Left renal pelvis (tissue), 4 donors: Measurements from ENCODE around the gene TTC21A. TPM values are rescaled to one million over a fixed set of nuclear protein-coding genes. Genes with fewer than 3 reads are reported as not detected.
A peak's percentile ranks its signal among the peaks of the same experiment; 100 is the strongest.
"Not testable (repeated sequence)": the region's sequence is repeated elsewhere in the genome, so short reads cannot be mapped to it uniquely, and the experiment has no call there.

Experiments used
- DNase-seq, 4 donors: peaks; one replicate each; pipeline ENCODE4 v3.0.0-alpha.2; 2013; ENCODE audit warnings: low read depth in 4 of 4, low spot score in 3 of 4
- polyA plus RNA-seq, 4 donors: library from polyadenylated mRNA; unstranded; fragments of 120-200 nt; gene quantifications; one replicate each; pipeline ENCODE4 v1.2.1, GENCODE V29; 2013; ENCODE audit not compliant: insufficient read length in 4 of 4

TTC21A gene, protein sequence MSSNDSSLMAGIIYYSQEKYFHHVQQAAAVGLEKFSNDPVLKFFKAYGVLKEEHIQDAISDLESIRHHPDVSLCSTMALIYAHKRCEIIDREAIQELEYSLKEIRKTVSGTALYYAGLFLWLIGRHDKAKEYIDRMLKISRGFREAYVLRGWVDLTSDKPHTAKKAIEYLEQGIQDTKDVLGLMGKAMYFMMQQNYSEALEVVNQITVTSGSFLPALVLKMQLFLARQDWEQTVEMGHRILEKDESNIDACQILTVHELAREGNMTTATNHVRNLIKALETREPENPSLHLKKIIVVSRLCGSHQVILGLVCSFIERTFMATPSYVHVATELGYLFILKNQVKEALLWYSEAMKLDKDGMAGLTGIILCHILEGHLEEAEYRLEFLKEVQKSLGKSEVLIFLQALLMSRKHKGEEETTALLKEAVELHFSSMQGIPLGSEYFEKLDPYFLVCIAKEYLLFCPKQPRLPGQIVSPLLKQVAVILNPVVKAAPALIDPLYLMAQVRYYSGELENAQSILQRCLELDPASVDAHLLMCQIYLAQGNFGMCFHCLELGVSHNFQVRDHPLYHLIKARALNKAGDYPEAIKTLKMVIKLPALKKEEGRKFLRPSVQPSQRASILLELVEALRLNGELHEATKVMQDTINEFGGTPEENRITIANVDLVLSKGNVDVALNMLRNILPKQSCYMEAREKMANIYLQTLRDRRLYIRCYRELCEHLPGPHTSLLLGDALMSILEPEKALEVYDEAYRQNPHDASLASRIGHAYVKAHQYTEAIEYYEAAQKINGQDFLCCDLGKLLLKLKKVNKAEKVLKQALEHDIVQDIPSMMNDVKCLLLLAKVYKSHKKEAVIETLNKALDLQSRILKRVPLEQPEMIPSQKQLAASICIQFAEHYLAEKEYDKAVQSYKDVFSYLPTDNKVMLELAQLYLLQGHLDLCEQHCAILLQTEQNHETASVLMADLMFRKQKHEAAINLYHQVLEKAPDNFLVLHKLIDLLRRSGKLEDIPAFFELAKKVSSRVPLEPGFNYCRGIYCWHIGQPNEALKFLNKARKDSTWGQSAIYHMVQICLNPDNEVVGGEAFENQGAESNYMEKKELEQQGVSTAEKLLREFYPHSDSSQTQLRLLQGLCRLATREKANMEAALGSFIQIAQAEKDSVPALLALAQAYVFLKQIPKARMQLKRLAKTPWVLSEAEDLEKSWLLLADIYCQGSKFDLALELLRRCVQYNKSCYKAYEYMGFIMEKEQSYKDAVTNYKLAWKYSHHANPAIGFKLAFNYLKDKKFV (N-terminal part only)
- polyA plus RNA-seq = 10 to 100 TPM in 2 of 4 donors, 1 to 10 TPM in 2; 6.2 to 15.9 (median 9.2) TPM

DNA sequence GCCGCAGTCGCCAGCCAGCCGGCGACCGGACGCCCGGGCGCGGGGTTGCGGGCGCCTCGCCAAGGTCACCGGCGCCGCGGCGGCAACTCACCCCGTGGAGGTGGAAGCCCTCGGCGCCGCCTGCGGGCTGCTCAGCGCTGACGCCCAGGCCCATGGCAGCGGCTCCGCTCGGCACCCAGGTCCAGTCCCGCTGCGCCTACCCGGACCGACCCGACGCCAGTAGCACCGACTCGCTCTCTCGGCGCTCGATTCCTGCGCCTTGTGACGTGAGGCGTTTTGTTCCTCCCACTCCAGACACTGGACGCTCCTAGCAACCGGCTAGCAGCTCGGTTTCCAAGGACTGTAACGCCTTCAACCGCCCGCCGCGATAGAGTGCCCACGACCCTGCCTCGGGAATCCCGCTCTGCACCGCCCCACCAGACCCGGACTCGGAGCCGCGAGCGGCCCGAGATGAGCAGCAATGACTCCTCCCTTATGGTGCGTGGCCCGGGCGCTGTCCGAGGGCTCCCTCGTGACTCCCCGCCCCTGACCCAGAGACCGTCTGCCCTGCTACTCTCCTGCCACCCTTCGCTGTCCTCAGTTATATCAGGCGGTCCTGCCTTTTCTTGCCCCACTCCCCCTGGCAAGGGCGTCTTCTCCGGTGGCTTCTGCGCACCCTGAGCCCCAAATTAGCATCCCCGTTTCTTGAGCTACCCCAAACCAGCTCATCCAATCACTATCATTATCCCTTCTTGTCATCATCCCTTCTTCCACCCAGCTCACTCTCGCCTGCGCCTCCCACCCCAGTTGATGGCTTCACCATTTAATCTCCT lies at the start of gene TTC21A, which contains the start of gene GORASP1:
TSS of gene TTC21A (plus strand) at position 293 of the 812 bp plus-strand sequence. CDS start at position 451, 158 bp downstream.
TSS of gene GORASP1 (minus strand) at position 240 of the 812 bp plus-strand sequence. CDS start at position 154, 86 bp downstream.
- DNase-seq = peak; percentile 72 to 89 (median 84)

DNA sequence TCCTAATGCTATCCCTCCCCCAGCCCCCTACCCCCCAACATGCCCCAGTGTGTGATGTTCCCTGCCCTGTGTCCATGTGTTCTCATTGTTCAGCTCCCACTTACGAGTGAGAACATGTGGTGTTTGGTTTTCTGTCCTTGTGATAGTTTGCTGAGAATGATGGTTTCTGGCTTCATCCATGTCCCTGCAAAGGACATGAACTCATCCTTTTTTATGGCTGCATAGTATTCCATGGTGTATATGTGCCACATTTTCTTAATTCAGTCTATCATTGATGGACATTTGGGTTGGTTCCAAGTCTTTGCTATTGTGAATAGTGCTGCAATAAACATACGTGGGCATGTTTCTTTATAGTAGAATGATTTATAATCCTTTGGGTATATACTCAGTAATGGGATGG lies 46.3 kb upstream of the TTC21A start:
- DNase-seq = not testable (repeated sequence)

DNA sequence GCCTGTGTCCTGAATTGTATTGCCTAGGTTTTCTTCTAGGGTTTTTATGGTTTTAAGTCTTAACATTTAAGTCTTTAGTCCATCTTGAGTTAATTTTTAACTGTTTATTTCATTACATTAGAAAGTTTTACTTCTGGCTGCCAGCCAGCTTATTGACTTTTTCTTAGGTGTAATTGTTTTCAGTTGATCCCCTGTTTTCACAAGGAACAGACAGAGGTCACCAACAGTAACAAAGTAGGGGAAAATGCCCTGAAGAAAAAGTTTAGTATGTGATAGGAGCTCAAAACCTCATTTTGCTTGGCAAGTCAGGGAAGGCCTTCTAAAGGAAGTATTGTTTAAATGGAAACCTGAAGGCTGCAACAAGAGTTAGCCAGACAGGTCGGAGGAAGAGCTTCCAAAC lies 45.3 kb upstream of the TTC21A start:
- DNase-seq = no peak

DNA sequence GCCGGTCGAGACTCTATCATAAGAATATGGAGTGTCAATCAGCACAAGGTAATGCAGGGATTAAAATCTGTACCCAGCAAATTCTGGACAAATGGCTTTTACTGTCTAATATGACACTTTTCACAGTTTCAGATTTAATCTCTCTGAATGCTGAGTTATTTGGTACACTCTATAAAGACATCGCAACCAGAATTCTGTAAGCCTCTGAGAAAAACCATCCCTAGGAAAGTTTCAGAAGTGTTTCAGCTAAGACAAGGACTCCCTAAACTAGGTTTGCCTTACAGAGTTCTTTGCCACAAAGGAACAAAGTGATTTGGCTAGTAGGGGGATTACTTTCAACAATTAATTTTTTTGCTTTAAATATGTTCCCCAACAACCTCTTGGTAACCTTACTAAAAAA lies 44.3 kb upstream of the TTC21A start:
- no peak for DNase-seq

DNA sequence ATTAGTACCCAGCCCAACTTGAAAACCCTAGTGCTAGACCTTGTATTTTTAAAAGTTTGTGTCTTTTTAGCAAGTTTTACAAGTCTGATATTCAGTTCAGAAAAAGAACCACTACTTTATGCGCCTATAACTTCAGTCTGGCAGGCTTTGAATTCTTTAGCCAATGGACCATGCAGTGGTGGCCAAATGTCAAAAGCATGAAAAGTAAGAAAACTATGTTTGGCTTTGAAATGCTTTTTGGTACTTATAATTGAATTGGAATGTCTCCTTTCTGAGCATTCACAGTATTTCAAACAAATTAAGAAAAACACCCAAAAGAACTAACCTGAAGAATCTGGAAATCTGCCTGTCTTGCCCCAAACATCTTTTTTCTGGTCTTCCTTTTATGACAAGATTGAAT lies 42.8 kb upstream of the TTC21A start:
- DNase-seq = no peak

DNA sequence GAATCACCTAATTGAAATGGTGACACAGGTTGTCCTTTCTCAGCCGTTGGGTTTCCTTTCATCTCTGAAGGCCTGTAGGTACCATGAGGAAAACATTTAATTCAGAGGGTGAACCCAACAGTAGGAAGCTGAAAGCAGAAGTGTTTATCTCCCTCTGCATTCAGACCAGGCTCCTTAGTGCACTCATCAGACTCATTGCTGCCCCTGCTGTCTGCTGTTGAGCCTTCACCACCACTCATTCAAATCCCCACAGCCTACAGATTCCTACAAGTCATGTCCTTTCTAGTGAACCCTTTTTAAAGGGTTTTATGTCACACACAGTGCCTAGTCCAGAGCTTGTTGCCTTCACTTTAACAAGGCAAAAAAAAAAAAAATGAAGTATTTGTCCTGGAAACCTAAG lies 42.3 kb upstream of the TTC21A start:
- DNase-seq = no peak

DNA sequence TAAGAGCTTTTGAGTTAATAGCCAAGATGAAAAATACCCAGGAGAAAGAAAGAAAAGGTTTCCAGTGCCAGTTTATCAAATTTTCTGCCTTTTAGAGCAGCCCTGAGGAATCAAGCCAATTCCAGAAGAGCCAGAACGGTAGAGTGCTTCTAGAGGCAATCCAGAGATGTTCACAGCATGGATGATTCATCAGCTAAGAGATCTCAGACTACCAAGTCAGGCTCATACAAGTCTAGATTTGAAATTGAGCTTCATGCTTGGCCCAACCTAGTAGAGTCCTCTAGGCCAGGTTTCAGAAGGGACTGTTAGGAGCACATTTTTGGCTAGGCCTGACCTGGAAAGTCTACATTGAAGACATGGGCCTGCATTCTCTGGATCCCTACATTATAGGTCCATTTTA lies 40.2 kb upstream of the TTC21A start:
- no peak for DNase-seq

DNA sequence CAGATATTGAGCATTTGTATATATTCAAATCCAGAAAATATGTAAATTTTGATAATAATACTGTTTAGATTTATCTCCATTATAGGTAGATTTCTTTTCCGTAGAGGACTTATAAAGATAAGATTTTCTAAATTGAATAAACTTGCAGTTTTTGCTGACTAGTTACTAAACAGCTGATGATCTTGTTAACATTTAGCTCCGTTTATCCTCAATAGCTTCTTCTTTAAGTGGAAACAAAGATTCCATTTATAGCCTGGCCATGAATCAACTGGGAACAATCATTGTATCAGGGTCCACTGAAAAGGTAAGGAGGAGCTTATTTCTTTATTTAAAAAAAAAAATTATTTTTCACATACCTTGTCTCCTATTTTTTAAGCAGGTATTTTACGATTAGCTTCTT lies 38.9 kb upstream of the TTC21A start:
- no peak for DNase-seq

DNA sequence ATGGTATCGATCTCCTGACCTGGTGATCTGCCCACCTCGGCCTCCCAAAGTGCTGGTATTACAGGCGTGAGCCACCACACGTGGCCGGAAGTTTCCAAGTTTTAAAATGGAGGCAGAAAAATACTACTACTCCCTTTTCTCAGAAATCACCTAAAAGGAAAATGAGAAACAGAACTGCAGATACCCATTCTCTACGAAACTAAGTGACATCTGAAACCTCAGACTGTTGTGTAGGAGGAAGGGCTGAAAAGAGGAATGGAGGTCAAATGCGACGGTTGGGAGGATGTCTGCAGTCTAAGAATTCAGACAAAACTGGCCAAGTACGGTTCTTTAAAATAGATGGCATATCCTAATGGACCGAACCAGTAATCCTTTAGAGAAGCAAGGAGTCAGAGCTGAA lies 31.6 kb upstream of the TTC21A start:
- no peak for DNase-seq

DNA sequence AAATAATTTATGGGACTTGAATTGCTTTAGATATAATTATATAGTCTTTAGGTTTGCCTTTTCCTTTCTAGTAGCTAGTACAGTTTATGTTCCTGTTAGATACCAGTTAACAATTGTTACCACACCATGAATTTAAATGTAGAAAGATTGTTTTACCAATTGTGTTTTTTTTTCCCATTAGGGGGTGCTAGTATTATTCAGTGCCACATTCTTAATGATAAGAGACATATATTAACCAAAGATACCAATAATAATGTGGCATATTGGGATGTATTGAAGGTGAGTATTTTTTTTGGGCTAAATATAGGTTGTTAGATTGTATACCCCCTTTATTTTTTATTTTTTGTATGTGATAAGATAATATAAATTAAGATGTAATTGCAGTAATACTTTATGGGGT lies 27.9 kb upstream of the TTC21A start:
- no peak for DNase-seq

DNA sequence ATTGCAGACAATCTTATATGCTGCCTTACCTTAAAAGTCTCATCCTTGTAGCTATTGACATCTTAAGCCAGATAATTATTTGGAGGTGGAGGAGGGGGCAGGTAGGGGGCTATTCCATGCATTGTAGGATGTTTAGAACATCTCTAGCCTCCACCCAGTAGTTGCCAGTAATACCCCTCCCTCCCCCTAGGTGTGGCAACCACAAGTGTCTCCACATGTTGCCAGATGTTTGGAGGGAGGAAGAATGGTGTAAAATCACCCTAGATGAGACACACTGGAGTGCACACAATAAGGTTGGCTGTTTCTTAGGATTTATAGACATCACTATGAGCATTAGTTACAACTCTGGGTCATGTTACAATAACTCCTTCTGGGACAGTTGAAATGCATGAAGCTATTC lies 27.5 kb upstream of the TTC21A start:
- DNase-seq = no peak

DNA sequence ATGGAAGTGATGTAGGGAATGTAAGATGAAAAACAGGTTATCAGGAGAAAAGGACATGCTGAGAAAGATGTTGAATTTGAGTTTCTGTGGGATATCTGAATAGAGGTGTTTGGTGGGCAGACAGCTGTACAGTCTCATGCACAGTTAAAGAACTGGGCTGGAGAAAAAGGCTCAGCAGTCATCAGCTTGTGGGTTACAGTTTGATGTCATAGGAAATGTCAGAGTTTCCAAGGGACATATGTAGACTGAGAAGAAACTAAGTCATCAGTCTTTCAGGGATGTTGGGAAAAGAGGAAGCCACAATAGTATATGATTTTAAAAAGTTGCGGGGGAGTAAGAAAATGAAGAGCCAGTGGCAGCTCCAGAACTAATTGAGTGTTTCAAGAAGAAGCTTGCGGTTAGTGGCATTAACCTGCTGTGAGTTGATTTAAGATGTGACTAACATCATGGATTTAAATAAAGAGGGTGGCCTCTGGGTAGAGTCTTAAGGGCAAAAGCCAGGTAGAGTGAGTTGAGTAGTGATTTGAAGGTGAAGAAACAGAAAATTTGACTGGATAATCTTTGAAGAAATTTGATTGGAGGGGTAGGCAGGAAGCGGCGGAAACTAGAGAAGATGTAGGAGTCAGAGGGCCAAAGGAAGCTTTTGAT lies 24.7 kb upstream of the TTC21A start:
- no peak for DNase-seq

DNA sequence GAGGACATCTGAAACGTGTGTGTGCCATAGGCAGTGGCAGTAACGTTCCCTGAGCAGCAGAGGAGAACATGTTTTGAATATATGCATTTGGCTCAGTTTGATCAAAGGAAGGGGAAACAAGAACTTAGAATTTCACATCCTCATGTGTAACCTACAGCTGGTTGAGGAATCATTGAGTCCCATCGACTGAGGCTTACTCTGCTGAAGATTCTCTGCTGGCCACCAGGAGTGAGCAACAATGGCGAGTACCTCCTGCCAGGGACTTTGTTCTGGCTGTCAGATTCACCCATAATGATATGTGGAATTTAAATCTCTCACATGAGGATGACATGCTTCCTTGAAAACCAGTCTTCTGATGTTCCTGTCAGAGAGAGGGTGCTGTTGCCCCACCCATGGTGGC lies 21.3 kb upstream of the TTC21A start:
- DNase-seq = no peak

DNA sequence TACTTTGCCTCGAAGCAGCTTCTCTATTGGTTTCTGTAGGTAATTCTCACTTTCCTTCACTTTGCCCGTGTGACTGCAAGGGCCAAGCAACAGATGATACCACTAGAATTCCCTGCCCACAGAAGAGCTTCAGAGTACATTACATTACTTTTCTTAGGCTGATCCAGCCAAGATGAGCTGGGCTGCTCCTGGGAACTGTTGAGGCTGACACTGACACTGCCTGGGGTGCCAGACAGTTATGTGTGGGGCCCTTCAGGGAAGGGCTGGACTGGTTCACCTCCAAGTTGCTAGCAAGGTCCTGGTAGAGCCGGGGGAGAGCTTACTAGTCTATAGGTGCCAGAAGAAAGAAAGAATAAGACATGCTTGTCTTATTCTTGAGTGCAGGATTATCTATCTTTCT lies 19.0 kb upstream of the TTC21A start:
- no peak for DNase-seq

DNA sequence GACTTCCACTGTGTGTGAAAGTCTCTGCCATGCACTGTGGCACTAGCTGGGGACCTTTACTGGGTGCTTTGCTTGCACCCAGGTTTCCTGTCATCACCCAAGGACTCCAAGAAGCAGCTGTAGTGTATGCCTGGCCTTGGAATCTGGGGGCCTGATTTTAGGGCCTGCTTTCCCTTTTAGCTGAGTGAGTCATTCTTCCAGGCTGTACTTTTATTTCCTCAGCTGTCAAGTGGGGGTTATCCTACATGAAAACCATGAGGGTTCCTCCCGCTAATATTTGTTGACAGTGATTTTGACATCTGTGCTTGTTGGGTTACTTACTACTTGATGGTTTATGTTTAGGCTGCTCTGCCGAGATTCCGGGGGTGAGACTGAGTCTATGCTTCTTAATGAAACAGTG lies 18.6 kb upstream of the TTC21A start:
- no peak for DNase-seq

DNA sequence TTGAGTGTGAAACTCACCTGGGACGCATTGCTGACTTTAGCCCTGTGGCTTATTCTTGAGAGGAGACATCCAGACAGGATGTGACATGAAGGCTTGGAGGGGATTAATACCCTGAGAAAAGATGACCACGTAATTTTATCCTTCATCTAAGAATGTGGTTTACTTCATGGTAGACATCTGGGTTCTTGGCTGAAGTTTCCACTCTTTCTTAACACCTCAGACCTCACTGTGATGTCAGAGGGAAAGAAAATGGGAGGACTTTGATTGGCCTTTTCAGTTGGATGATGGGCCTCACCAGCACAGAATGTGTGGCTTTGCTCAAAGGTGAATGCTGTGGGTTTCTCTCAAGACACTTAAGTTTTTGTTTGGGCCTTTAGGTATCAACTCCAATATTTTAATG lies 16.6 kb upstream of the TTC21A start:
- no peak for DNase-seq

DNA sequence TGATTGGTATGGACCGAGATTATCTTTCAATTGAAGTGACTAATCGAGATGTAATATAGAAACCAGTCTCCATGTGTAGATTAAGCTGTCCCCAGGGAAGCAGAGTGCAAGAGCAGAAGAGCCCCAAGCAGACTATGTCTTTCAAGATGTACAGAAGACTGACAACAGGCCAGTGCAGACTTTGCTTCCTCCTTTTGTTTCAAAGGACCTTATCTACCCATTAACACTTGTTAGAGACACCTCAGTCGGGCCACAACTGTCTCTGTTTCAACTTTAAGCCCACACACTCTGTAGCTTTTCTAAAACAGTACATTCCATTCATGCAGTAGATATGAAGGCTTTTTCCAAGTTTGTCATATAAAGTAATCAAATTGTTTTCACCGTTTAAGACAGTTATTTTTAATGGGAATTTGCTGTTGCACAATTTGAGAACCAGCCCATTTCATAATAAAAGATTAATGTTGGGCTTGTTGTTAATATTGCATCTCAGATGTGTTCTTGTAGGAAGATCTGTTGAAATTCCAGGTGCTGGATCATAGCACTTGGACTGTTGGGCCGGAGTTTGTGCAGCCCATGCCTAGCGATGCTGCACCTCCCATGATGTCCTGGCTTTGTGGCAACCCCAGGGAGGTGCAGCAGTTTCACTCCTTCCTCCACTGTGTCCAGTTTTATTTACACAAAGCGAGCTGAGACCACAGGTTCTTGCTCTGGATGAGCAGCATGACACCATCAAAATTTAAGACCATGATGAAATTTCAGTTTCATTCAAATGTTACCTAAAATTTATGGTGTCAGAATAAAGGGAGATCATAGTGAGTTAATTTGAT lies 12.4 kb upstream of the TTC21A start:
- DNase-seq = no peak

DNA sequence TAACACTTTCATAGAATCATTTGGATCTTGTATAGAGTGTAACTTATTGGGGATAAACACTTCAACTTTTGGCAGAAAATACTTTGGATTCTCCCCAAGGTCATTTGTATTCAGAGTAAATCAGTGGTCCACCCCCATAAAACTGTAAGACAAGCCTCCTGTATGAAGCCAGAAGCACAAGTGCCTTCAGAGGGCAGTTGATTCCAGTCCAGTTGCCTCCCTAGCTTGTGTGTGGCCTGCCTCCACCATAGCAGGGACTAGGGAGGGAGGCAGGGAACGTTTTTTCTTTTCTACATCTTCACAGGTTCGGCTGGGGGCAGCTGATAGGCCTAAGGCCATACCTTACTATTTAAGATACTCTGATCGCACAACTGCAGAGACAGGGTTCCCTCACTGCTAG lies 11.7 kb upstream of the TTC21A start:
- no peak for DNase-seq

DNA sequence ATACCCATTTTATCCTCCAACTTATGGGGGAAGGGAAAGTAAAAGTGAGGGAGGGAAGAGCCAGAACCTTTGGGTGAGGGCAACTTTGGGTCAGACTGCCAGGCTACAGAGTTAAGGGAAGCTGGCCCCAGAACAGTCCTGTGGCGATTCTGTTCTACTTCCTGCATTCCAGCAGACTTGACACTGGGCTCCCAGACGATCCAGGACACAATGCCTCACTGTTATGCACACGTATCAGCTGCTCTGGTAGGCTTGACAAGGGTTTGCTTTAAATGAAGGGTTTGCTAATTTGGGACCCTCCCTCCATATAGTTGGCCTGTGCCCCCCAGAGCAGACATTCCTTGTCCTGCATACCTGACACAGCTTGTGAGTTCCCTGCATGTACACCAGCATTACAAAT lies 10.7 kb upstream of the TTC21A start:
- no peak for DNase-seq
